Fibroblast of skin of right quadriceps (primary cell): ENCODE measurements around the gene MLPH.
A peak's percentile ranks its signal among the peaks of the same experiment; 100 is the strongest.

Source experiments
- DNase-seq: peaks from one replicate; pipeline ENCODE4 v3.0.0-alpha.2; 2013

MLPH gene

GRCh38 chr2:237549216-237549615 lies 62.2 kb downstream of the MLPH start:
- no peak for DNase-seq

GRCh38 chr2:237549643-237550415 lies 62.8 kb downstream of the MLPH start:
- no peak for DNase-seq

- no peak for DNase-seq
These were observed 64.1 kb downstream of the MLPH start for GRCh38 chr2:237551071-237551574.

GRCh38 chr2:237552908-237553307 lies 65.9 kb downstream of the MLPH start:
- no peak for DNase-seq

DNA sequence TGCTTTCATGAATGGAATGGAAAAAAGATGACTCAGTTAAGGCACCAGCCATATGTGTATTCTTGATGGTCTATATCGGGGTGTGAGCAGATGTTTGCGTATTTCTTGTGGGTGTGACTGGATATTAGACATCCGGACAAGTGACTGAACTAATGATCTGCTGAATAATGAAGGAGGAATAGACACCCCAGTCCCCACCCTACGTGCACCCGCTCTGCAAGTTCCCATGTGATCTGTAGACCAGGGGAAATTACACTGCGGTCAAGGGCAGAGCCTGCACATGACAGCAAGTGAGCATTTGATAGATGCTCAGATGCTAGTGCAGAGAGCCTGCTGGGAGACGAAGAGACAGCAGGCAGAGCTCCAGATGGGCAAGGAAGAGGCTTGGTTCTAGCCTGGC lies 66.9 kb downstream of the MLPH start:
- no peak for DNase-seq

GRCh38 chr2:237555560-237555959 lies 68.5 kb downstream of the MLPH start:
- no peak for DNase-seq

DNA sequence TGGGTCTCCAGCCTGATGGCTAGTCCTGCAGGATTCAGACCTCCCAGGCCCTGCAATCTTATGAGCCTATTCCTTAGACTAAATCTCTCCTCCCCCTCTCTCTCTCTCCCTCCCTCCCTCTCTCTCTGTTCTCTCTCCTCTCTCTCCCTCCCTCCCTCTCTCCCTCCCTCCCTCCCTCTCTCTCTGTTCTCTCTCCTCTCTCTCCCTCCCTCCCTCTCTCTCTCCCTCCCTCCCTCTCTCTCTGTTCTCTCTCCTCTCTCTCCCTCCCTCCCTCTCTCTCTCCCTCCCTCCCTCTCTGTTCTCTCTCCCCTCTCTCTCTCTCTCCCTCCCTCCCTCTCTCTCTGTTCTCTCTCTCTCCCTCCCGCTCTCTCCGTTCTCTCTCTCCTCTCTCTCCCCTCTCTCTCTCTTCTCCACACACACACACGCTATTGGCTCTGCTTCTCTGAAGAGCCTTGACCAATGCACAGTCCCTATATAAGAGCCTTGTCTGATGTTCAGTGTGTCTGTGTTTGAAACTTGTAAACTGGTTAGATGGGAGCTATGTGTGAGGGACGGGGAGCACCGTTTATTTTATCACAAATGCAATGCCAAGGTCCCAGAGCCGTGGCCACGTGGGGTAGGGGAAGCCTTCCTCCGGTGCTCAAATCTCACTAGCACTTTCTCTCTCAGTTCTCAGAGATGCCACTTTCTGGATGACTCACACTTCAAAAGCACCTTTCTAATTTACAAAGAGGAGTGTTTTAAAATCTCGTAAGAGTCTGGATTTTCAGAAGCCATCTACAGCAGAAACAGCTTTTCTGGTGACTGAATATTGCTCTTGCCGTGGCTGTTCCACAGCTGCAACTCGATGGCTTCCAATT lies 70.0 kb downstream of the MLPH start:
- no peak for DNase-seq

DNA sequence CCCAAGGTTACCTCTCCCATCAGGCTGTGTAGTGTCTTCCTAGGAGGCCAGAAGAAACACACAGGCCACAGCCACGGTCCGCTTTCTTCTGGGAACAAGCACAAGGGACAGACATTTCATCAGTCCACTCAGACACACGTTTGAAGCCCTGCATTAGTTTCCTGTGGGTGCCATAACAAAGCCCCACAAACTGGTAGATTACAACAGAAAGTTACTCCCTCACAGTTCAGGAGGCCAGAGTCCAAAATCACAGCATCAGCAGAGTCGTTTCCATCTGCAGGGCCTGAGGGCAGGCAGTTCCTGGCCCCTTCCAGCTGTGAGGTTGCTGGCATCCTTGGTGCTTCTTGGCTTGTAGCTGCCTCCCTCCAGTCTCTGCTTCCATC lies 70.6 kb downstream of the MLPH start:
- no peak for DNase-seq

DNA sequence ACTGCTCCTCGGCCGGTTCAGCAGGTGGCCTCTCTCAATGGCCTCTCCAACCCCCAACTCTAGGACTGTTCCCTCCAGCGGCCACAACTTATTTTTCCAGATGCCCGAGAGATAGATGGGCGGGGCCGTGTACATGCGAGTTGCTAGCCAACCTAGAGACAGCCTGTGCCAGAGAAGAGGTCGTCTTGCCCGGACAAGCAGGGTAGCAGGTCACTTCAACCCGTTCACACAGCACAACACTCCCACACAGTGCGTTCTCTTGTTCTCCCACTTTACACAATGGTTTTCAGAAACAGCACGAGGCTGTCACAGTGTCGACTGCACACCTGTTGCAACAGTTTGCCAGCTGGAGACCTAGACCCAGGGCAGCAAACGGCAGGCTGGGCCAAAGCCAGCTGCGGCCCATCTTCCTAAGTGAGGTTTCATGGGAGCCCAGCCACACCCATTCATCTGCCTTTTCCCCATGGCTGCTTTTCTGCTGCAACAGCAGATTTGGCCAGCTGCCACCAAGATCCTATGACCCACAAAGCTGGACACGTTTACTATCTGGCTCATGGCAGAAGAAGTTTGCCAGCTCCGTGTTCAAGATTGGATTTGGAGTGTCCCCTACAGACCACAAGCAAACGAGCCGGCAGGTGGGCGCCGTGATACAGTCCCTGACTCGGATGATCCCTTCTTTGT lies 72.0 kb downstream of the MLPH start:
- peak; percentile 24 for DNase-seq

DNA sequence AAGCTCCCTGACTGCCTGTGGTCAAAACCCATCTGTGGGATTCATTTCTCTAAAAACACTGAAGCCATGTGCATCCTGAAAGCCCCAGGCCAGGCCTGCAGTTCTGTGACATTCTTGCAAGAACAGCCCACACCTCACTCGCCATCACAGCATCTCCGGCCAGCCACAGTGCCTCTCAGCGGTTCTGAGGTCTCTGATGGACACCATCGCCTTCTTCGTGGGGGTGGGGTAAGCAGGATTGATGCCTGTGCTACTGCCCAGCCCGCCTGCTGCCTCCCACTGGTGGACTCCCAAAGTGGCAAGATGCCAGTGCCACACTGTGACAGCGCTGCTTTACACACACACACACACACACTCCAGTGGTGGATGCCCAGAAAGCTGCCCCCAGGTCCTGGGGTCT lies 74.2 kb downstream of the MLPH start:
- no peak for DNase-seq

- peak; percentile 13 for DNase-seq
These were observed 76.8 kb downstream of the MLPH start for GRCh38 chr2:237563816-237564215.

GRCh38 chr2:237564526-237565131 lies 77.6 kb downstream of the MLPH start:
- no peak for DNase-seq

- no peak for DNase-seq
These were observed 78.9 kb downstream of the MLPH start for GRCh38 chr2:237565974-237566373.

DNA sequence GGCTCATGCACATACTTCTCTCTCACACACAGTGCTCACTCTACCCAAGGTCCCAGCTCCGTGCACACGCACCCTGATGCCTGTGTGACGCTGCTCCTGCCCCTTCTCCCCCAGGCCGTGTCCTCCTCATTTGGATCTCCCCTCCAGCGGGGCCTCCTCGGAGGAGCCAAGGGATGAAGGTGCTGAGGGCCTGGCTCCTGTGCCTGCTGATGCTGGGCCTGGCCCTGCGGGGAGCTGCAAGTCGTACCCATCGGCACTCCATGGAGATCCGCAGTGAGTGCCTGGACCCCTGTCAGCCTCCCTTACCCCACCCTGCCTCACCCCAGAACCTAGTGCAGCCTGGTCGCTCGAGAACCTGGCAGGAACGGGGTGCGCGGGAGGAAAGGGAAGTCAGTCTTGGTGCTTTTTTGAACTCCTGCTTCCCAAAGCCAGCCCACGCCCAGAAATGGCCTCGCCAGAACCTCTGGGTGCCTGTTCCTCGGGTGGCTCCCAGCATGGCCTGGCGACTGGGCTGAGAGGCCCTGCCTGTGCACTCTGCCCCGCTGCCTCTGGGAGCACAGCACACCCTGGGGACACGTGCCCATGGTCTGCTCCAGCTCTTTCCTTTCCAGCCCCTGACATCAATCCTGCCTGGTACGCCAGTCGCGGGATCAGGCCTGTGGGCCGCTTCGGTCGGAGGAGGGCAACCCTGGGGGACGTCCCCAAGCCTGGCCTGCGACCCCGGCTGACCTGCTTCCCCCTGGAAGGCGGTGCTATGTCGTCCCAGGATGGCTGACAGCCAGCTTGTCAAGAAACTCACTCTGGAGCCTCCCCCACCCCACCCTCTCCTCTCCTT lies 79.6 kb downstream of the MLPH start, which contains the start of gene PRLH:
TSS of gene PRLH (plus strand) at position 174 of the 835 bp plus-strand sequence. CDS start at position 174, 0 bp downstream.
- no peak for DNase-seq

DNA sequence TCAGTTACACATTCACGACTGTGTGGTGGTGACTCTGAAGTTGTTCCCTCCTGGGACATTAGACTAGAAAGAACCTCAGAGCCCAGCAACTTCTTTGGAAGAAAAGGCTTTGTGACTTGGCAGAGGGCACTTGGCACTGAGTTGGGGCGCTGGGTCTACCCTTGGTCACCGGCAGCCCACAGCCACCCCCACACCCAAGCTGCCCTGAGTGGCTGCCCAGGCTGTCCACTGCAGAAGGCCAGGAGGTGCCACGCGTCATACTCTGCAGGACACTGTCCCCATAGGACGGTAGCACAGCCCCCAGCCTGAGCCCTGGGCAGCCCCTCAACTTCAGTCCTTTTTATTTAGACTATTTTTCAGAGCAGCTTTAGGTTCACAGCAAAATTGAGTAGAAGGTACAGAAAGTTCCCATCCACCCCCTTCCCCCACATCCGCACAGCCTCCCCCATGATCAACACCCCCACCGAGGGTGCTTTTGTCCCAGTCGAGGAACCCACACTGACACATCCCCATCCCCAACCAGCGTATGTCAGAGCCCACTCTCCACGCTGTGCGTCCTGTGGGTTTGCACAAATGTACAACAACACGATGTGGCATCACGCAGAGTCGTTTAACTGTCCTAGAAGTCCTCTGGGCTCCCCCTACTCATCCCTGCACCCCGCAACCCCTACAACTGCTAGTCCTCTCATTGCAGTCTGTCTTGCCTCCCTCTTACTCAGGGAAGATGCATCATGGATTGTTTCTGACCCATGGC lies 80.4 kb downstream of the MLPH start:
- DNase-seq: no peak

DNA sequence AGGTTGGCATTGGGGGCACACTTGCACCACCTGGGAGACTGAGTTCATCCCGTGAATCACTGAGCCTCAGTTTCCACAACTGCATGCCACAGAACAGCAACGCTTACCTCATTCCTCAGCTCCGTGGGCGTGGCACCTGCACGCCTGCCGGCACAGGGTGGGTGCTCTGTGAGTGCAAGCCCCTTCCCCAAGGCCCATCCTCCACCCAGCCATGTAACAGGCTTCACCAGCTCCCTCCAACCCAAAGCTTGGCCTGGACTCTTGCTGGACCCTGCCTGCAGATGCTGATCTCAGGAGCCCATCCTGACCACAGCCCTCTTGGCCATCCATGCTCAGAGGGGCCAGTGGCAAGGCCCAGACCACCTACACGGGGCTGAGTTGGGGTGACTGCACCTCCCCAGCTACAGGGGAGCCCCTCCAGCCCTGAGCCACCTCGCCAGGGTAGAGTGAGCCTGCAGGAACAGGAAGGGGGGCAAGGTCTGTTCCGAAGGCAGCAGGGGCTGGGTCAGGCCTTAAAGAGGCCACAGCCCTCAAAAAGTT lies 81.1 kb downstream of the MLPH start:
- DNase-seq: no peak

DNA sequence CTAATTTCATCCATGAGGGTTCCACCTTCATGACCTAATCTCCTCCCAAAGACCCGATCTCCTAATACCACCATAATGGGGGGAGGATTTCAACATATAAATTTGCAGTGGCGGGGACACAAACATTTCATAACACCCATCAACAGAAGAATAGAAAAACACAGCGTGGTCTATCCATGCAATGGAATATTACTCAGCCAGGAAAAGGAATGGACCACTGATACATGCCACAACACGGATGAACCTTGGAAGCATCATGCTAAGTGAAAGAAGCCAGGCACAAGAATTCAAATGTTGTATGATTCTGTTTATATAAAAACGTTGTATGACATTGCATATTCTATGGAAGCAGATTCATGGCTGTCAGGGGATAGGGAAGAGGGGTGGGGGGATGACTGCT lies 82.0 kb downstream of the MLPH start:
- DNase-seq: no peak

GRCh38 chr2:237569896-237570295 lies 82.8 kb downstream of the MLPH start:
- no peak for DNase-seq

- DNase-seq: no peak
These were observed 83.8 kb downstream of the MLPH start for GRCh38 chr2:237570776-237571335.

DNA sequence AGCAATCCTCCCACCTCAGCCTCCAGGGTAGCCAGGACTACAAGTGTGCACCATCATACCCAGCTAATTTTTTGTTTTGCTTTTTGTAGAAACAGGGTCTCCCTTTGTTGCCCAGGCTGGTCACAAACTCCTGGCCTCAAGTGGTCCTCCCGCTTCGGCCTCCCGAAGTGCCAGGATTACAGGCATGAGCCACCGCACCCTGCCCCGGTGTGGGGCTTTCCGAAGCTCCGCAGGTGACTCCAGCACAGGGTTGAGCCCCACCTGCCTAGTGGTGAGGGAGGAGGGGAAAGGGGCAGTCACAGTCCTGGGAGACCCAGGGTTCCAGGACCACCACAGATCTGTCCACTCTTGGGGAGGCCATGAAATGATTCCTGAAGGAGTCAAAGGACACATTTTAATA lies 84.5 kb downstream of the MLPH start:
- DNase-seq: no peak
